Sigmoid colon (tissue), 4 donors: Measurements from ENCODE around the gene PSMD4.

Experiments used
- CTCF ChIP-seq, 4 experiments: fragments of 450-650 bp in 3 of 4; fragments of 200-600 bp in 1 of 4; IDR thresholded peaks; one replicate each; pipeline ENCODE4 v1.5.1; 2016 to 2019; ENCODE audit warnings: antibody characterized with exemption in 4 of 4, mild to moderate bottlenecking in 3 of 4, moderate library complexity in 2 of 4
- EP300 ChIP-seq, 4 donors: sonication (generic); formaldehyde crosslinking; IDR thresholded peaks; one replicate each; pipeline ENCODE4 v1.6.1; 2017; ENCODE audit warnings: antibody characterized with exemption in 4 of 4
- POLR2A ChIP-seq, 2 donors: fragments of 450-650 bp; IDR thresholded peaks; one replicate each; pipeline ENCODE4 v1.6.1; 2016; ENCODE audit warnings: antibody characterized with exemption in 2 of 2, mild to moderate bottlenecking in 2 of 2, moderate library complexity in 2 of 2
- POLR2AphosphoS5 ChIP-seq, 4 donors: sonication (generic); formaldehyde crosslinking; IDR thresholded peaks; one replicate each; pipeline ENCODE4 v1.6.1; 2017; ENCODE audit warnings: antibody characterized with exemption in 4 of 4

GRCh38 chr1:151221616-151222015, 32.9 kb upstream of the PSMD4 start:
- TF ChIP-seq CTCF (IDR thresholded peaks at IDR 0.05) (no peak), POLR2A (IDR thresholded peaks at IDR 0.05) (no peak), EP300 (IDR thresholded peaks at IDR 0.05) (no peak), POLR2AphosphoS5 (IDR thresholded peaks at IDR 0.05) (no peak)
